Kidney (tissue), 14 donors: ENCODE measurements around the gene COG2. TPM values are rescaled to one million over a fixed set of nuclear protein-coding genes. Genes with fewer than 3 reads are reported as not detected.

ENCODE experiments used
- DNase-seq, 5 donors: peaks; one replicate each; pipeline ENCODE4 v3.0.0-alpha.2; 2013 to 2020
- FAIRE-seq: peaks from 2 replicates; lab custom pipeline; 2012; peaks lifted over from hg19 to GRCh38; lab: Jason Lieb, UNC
- H3K27ac ChIP-seq, 2 donors: one replicate each; pipeline ENCODE4 v1.7.0; 2013; ENCODE audit warnings: low read depth in 2 of 2, low read length in 2 of 2, inconsistent platforms in 1 of 2
- H3K27me3 ChIP-seq: one replicate; pipeline ENCODE4 v1.7.1; 2013; ENCODE audit warnings: low read length, inconsistent platforms; ENCODE audit not compliant: control insufficient read depth, insufficient read depth
- H3K36me3 ChIP-seq, 3 donors: one replicate each; pipeline versions ENCODE4 v1.7.0 to v1.7.1; 2013; ENCODE audit warnings: low read length in 3 of 3, control low read depth in 1 of 3, inconsistent platforms in 1 of 3; ENCODE audit not compliant: insufficient read depth in 3 of 3, control insufficient read depth in 2 of 3
- H3K4me1 ChIP-seq, 3 donors: one replicate each; pipeline versions ENCODE4 v1.7.0 to v1.7.1; 2013; ENCODE audit warnings: low read length in 3 of 3, inconsistent platforms in 1 of 3, low read depth in 1 of 3; ENCODE audit not compliant: control insufficient read depth in 2 of 3, insufficient read depth in 2 of 3
- H3K4me3 ChIP-seq, 3 donors: one replicate each; pipeline versions ENCODE4 v1.7.0 to v1.8.1; 2013; ENCODE audit warnings: low read length in 3 of 3, control low read depth in 1 of 3, inconsistent platforms in 1 of 3
- H3K9ac ChIP-seq, 3 donors: one replicate each; pipeline versions ENCODE4 v1.7.0 to v1.7.1; 2013; ENCODE audit warnings: low read length in 3 of 3, control low read depth in 1 of 3, inconsistent platforms in 1 of 3
- H3K9me3 ChIP-seq, 3 donors: one replicate each; pipeline versions ENCODE4 v1.7.0 to v1.7.1; 2013; ENCODE audit warnings: low read length in 3 of 3, control low read depth in 1 of 3, inconsistent platforms in 1 of 3; ENCODE audit not compliant: control insufficient read depth in 2 of 3, insufficient read depth in 1 of 3
- intact Hi-C: fragments of 100-400 bp; cut with DNase I; formaldehyde crosslinking; loops from one replicate; pipeline ENCODE4 v1.11.1; 2022
- polyA plus RNA-seq: library from polyadenylated mRNA; stranded (reverse); fragments of 350-450 nt; fragmentation: Illumina TruSeq; extraction: RNeasy Lipid Tissue Mini Kit (QIAGEN cat#74804); gene quantifications from one replicate; pipeline ENCODE4 v1.2.3, GENCODE V29; 2014; ENCODE audit warnings: low read depth, low replicate concordance; ENCODE audit not compliant: insufficient read depth
- total RNA-seq: library from RNA; stranded (reverse); fragmentation: NEBNext Ultra II Directional; extraction: Animal tissue kit (Norgen Biotek cat#: 25700); gene quantifications from one replicate; pipeline ENCODE4 v1.2.1, GENCODE V29; 2021
- TF ChIP-seq, protein P1 (sequence below): IDR thresholded peaks from 3 replicates; pipeline ENCODE4 v1.5.1; 2012; ENCODE audit warnings: mild to moderate bottlenecking, moderate library complexity, borderline replicate concordance; ENCODE audit not compliant: insufficient read depth; ENCODE audit errors: extremely low read depth
- donor health status: control.
- donor health status: control.
- donor health status: control.
- donor health status: control.
- donor health status: control.
- donor health status: DM: yes; HTN: yes; CAD: no.
- donor health status: Normal renal cell carcinoma (clear cell type).

The COG2 gene
- total and polyA plus RNA-seq, 2 donors from 2014 or later, result 17.9 to 30.7 TPM

DNA sequence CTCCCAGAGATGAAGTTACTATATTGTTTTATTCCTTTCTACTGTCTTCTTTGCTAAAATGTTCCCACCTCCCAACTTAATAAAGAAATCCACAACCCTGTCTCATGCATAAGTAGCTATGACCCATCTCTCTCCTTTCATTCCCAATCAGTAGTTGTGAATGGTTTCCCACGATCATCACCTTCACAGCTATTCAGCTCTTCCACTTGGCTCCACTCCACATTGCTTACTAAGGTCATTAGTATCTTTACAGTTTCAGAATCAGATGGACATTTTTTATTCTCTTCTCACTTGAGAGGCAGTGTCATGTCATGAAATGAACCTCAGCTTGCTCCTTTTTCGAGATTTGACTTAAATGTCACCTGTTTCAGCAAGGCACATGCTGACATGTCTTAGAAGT, 47.1 kb upstream of the COG2 start:
- intact Hi-C loops, result no loop called here

DNA sequence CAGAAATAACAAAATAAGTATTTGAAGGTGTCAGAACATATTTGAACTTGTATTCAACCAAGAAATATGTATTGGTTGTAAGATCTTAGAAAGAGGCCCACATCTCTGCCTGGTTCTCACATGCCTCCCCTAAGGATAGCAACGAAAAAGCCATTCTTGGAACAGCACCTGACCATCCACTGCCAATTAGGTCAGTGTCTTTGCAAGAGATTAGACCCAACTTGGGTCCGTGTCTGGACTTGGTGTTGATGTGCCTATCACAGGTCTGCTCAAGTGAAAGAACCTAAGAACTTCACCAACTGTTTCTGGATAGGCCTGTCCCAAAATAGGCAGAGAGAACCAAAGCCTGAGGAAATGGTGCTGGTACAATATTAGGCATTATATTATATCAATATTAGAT, 46.0 kb upstream of the COG2 start:
- FAIRE-seq (no peak), DNase-seq (no peak)
- no peak overlapping the region for H3K27ac ChIP-seq
- H3K4me1 ChIP-seq, result no peaks in the 10 kb centered on the region
- TF ChIP-seq, protein P1, sequence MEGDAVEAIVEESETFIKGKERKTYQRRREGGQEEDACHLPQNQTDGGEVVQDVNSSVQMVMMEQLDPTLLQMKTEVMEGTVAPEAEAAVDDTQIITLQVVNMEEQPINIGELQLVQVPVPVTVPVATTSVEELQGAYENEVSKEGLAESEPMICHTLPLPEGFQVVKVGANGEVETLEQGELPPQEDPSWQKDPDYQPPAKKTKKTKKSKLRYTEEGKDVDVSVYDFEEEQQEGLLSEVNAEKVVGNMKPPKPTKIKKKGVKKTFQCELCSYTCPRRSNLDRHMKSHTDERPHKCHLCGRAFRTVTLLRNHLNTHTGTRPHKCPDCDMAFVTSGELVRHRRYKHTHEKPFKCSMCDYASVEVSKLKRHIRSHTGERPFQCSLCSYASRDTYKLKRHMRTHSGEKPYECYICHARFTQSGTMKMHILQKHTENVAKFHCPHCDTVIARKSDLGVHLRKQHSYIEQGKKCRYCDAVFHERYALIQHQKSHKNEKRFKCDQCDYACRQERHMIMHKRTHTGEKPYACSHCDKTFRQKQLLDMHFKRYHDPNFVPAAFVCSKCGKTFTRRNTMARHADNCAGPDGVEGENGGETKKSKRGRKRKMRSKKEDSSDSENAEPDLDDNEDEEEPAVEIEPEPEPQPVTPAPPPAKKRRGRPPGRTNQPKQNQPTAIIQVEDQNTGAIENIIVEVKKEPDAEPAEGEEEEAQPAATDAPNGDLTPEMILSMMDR, result no peak
- H3K9ac ChIP-seq, result no peak overlapping the region
- H3K4me3 ChIP-seq, result no peak overlapping the region
- H3K9me3 ChIP-seq, result no peaks in the 10 kb centered on the region
- intact Hi-C loops, result no loop called here
- no peaks in the 10 kb centered on the region for H3K27me3 ChIP-seq
- no peaks in the 10 kb centered on the region for H3K36me3 ChIP-seq

More for the DNA sequence above, 47.1 kb upstream of the COG2 start:
- H3K36me3 ChIP-seq, result no peaks in the 10 kb centered on the region
- FAIRE-seq (no peak), DNase-seq (no peak)
- no peaks in the 10 kb centered on the region for H3K27me3 ChIP-seq
- H3K27ac ChIP-seq, result no peak overlapping the region
- H3K9me3 ChIP-seq, result no peaks in the 10 kb centered on the region
- no peak overlapping the region for H3K4me3 ChIP-seq
- TF ChIP-seq, protein P1, result no peak
- no peaks in the 10 kb centered on the region for H3K4me1 ChIP-seq
- no peak overlapping the region for H3K9ac ChIP-seq

DNA sequence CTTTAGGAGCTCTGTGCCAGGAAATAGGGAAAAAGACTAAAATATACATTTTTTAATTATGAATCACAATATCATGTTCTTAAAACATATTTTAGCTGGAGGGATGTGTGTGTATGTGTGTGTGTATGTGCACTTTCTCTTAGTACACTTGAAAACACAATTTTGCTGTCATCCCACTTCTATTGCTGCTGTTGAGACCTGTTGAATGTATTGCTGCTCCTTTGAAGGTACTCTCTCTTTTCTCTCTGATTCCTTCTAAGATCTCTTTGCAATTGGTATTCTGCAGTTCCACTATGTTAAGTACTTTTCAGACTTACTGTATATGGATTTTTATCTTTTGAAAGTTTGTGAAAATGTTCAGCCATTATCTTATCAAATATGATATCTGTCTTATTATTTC, 43.5 kb upstream of the COG2 start:
- intact Hi-C loops, result no loop called here
- Histone ChIP-seq H3K4me1 (no peaks in the 10 kb centered on the region), H3K9ac (no peak overlapping the region), H3K4me3 (no peak overlapping the region), H3K9me3 (no peaks in the 10 kb centered on the region), H3K36me3 (no peaks in the 10 kb centered on the region), H3K27me3 (no peaks in the 10 kb centered on the region), H3K27ac (no peak overlapping the region)
- DNase-seq (no peak), FAIRE-seq (no peak)
- TF ChIP-seq, protein P1, result no peak
